DLD1 (cell line): ENCODE data around the gene RPS19.
"Not testable (repeated sequence)": the region's sequence is repeated elsewhere in the genome, so short reads cannot be mapped to it uniquely, and the experiment has no call there.

Experiments used
- in situ Hi-C: cut with HindIII; loops from 2 replicates; pipeline ENCODE4 v1.10.0; 2017; ENCODE audit warnings: low sequenced_read_pairs

Gene RPS19

GRCh38 chr19:41912899-41913537, 53.0 kb downstream of the RPS19 start:
- in situ Hi-C loops, result no loop called here

GRCh38 chr19:41913538-41914423, 53.7 kb downstream of the RPS19 start:
- in situ Hi-C loops, result no loop called here

GRCh38 chr19:41914424-41914834, 54.4 kb downstream of the RPS19 start:
- in situ Hi-C loops, result not testable (repeated sequence)

- in situ Hi-C loops, result no loop called here
Observed at GRCh38 chr19:41915021-41915775, 55.1 kb downstream of the RPS19 start.

GRCh38 chr19:41915776-41916414, 55.8 kb downstream of the RPS19 start:
- in situ Hi-C loops, result no loop called here

- in situ Hi-C loops, result no loop called here
Observed at GRCh38 chr19:41917676-41918075, 57.6 kb downstream of the RPS19 start.

GRCh38 chr19:41918095-41918494, 58.0 kb downstream of the RPS19 start:
- in situ Hi-C loops, result no loop called here

- in situ Hi-C loops, result no loop called here
Observed at GRCh38 chr19:41918653-41919244, 58.7 kb downstream of the RPS19 start.

GRCh38 chr19:41919948-41920712, 60.1 kb downstream of the RPS19 start:
- in situ Hi-C loops, result no loop called here

- in situ Hi-C loops, result no loop called here
Observed at GRCh38 chr19:41920882-41921576, 61.0 kb downstream of the RPS19 start.

GRCh38 chr19:41921577-41922576, 61.8 kb downstream of the RPS19 start:
- in situ Hi-C loops, result no loop called here
